HUES64 (cell line): ENCODE measurements around the gene LCN10.
"Not testable (repeated sequence)": the region's sequence is repeated elsewhere in the genome, so short reads cannot be mapped to it uniquely, and the experiment has no call there.

Experiments used
- H3K27ac ChIP-seq: 2 replicates; pipeline ENCODE4 v1.7.0; 2013; ENCODE audit warnings: low read depth, low read length, inconsistent platforms
- H3K27me3 ChIP-seq: 2 replicates; pipeline ENCODE4 v1.6.1; 2013; ENCODE audit warnings: mild to moderate bottlenecking, low read length; ENCODE audit not compliant: insufficient read depth
- H3K36me3 ChIP-seq: 2 replicates; pipeline ENCODE4 v1.6.1; 2013; ENCODE audit warnings: mild to moderate bottlenecking, low read length; ENCODE audit not compliant: insufficient read depth
- H3K4me1 ChIP-seq: 2 replicates; pipeline ENCODE4 v1.6.1; 2013; ENCODE audit warnings: mild to moderate bottlenecking, low read length, moderate library complexity; ENCODE audit not compliant: insufficient read depth
- H3K4me3 ChIP-seq: 2 replicates; pipeline ENCODE4 v1.5.1; 2013; ENCODE audit warnings: mild to moderate bottlenecking, low read length, moderate library complexity
- H3K9ac ChIP-seq: 2 replicates; pipeline ENCODE4 v1.6.1; 2013; ENCODE audit warnings: mild to moderate bottlenecking, low read depth, low read length
- H3K9me3 ChIP-seq: 2 replicates; pipeline ENCODE4 v1.6.1; 2013; ENCODE audit warnings: low read depth, low read length; ENCODE audit not compliant: insufficient read depth
- WGBS: fragments of 150-250, 120-280 bp; methylation state at CpG from one replicate; pipeline ENCODE4 v1.1.7; 2013; ENCODE audit warnings: missing lambda C conversion rate; 5-methylcytosine and 5-hydroxymethylcytosine counted together

The LCN10 gene

DNA sequence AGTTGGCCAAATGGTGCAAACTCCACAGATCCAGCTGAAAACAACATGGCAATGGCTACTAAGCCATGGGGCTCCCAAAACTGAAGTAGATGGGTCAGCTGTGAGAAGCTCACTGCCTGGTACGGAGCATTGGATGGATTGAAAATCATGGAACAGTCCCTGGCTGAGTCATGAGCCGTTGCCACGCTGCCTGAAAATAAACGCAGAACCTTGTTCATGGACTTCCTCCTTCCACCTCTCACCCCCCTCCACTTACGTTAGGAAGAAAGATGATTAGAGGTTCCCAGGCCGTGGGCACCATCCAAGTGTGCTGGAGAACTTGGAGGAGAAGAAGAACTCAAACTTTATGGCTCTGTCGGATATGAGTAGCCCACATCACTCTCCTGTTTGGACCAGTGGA lies 37.2 kb downstream of the LCN10 start:
- Histone ChIP-seq H3K27ac (no peak overlapping the region), H3K4me3 (no peak overlapping the region), H3K9ac (no peak overlapping the region), H3K9me3 (no peaks in the 10 kb centered on the region), H3K36me3 (no peaks in the 10 kb centered on the region), H3K4me1 (no peaks in the 10 kb centered on the region), H3K27me3 (peaks cover 12% of the 10 kb centered on the region; the same call in 1 of the 2 replicates)
- WGBS = 83% methylated on average over 7 of the region's 7 CpGs

GRCh38 chr9:136704741-136705140 lies 38.0 kb downstream of the LCN10 start:
- not testable (repeated sequence) for H3K9ac ChIP-seq, H3K4me3 ChIP-seq, H3K36me3 ChIP-seq, H3K27ac ChIP-seq, H3K9me3 ChIP-seq, H3K4me1 ChIP-seq
- WGBS = 93% methylated on average over 8 of the region's 8 CpGs
- peaks cover 10% of the 10 kb centered on the region; the same call in 1 of the 2 replicates for H3K27me3 ChIP-seq

GRCh38 chr9:136703276-136703860 lies 39.4 kb downstream of the LCN10 start:
- no peaks in the 10 kb centered on the region for H3K4me1 ChIP-seq
- H3K4me3 ChIP-seq = no peak overlapping the region
- no peaks in the 10 kb centered on the region for H3K9me3 ChIP-seq
- peaks cover 10% of the 10 kb centered on the region; the same call in 1 of the 2 replicates for H3K27me3 ChIP-seq
- H3K36me3 ChIP-seq = no peaks in the 10 kb centered on the region
- no peak overlapping the region for H3K27ac ChIP-seq
- 92% methylated on average over 12 of the region's 12 CpGs for WGBS
- no peak overlapping the region for H3K9ac ChIP-seq

DNA sequence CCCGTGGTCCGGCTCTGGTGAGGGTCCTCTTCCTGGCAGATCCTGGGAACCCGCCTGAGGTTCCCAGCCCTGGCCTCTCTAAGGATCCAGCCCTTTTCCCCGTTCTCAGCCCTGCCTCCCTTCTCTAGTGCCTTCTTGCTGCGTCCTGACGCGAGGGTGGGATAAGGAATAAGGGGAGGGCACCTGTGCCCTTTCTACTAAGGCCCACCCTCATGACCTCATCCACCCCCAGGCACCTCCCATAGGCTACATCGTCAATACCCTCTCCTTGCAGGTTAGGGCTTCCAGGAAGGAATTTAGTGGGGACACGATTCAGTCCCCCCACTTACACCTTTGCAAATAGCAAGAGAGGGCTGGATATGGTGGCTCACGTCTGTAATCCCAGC lies 41.1 kb downstream of the LCN10 start:
- H3K4me3 ChIP-seq = peak overlapping the region; percentile 31; the same call in 1 of the 2 replicates
- no peak overlapping the region for H3K9ac ChIP-seq
- peaks cover 10% of the 10 kb centered on the region; the same call in 1 of the 2 replicates for H3K27me3 ChIP-seq
- no peaks in the 10 kb centered on the region for H3K4me1 ChIP-seq
- 75% methylated on average over 6 of the region's 10 CpGs for WGBS
- no peak overlapping the region for H3K27ac ChIP-seq
- no peaks in the 10 kb centered on the region for H3K36me3 ChIP-seq
- H3K9me3 ChIP-seq = no peaks in the 10 kb centered on the region

- H3K36me3 ChIP-seq = no peaks in the 10 kb centered on the region
- H3K4me3 ChIP-seq = peak overlapping the region; percentile 31; the same call in 1 of the 2 replicates
- no peaks in the 10 kb centered on the region for H3K9me3 ChIP-seq
- no peak overlapping the region for H3K27ac ChIP-seq
- H3K4me1 ChIP-seq = no peaks in the 10 kb centered on the region
- peaks cover 10% of the 10 kb centered on the region; the same call in 1 of the 2 replicates for H3K27me3 ChIP-seq
- WGBS = 74% methylated on average over 38 of the region's 38 CpGs
- H3K9ac ChIP-seq = no peak overlapping the region
Observed at GRCh38 chr9:136700959-136701667, 41.6 kb downstream of the LCN10 start.

- H3K4me1 ChIP-seq = no peaks in the 10 kb centered on the region
- peaks cover 10% of the 10 kb centered on the region; the same call in 1 of the 2 replicates for H3K27me3 ChIP-seq
- no peaks in the 10 kb centered on the region for H3K9me3 ChIP-seq
- WGBS = 93% methylated on average over 13 of the region's 13 CpGs
- no peaks in the 10 kb centered on the region for H3K36me3 ChIP-seq
- no peak overlapping the region for H3K4me3 ChIP-seq
- H3K9ac ChIP-seq = no peak overlapping the region
- H3K27ac ChIP-seq = no peak overlapping the region
Observed at GRCh38 chr9:136700304-136700703, 42.4 kb downstream of the LCN10 start.

- Histone ChIP-seq H3K4me1 (peaks cover 3% of the 10 kb centered on the region; the same call in 1 of the 2 replicates), H3K36me3 (no peaks in the 10 kb centered on the region), H3K27me3 (peaks cover 10% of the 10 kb centered on the region; the same call in 1 of the 2 replicates), H3K4me3 (no peak overlapping the region), H3K9ac (no peak overlapping the region), H3K27ac (no peak overlapping the region), H3K9me3 (no peaks in the 10 kb centered on the region)
- 91% methylated on average over 10 of the region's 11 CpGs for WGBS
Observed at GRCh38 chr9:136698635-136699246, 44.0 kb downstream of the LCN10 start.

- H3K4me3 ChIP-seq = no peak overlapping the region
- no peak overlapping the region for H3K9ac ChIP-seq
- 92% methylated on average over 20 of the region's 20 CpGs for WGBS
- peaks cover 3% of the 10 kb centered on the region; the same call in 1 of the 2 replicates for H3K4me1 ChIP-seq
- no peaks in the 10 kb centered on the region for H3K36me3 ChIP-seq
- no peak overlapping the region for H3K27ac ChIP-seq
- no peaks in the 10 kb centered on the region for H3K9me3 ChIP-seq
- peaks cover 10% of the 10 kb centered on the region; the same call in 1 of the 2 replicates for H3K27me3 ChIP-seq
Observed at GRCh38 chr9:136697821-136698526, 44.8 kb downstream of the LCN10 start.

GRCh38 chr9:136697146-136697820 lies 45.5 kb downstream of the LCN10 start:
- Histone ChIP-seq H3K4me3 (no peak overlapping the region), H3K27ac (no peak overlapping the region), H3K4me1 (peaks cover 3% of the 10 kb centered on the region; the same call in 1 of the 2 replicates), H3K27me3 (peaks cover 10% of the 10 kb centered on the region; the same call in 1 of the 2 replicates), H3K9me3 (no peaks in the 10 kb centered on the region), H3K9ac (no peak overlapping the region), H3K36me3 (no peaks in the 10 kb centered on the region)
- 88% methylated on average over 23 of the region's 23 CpGs for WGBS

- Histone ChIP-seq H3K27ac (no peak overlapping the region), H3K4me1 (peaks cover 7% of the 10 kb centered on the region), H3K9ac (no peak overlapping the region), H3K9me3 (no peaks in the 10 kb centered on the region), H3K27me3 (peaks cover 6% of the 10 kb centered on the region; the same call in 1 of the 2 replicates), H3K4me3 (no peak overlapping the region), H3K36me3 (no peaks in the 10 kb centered on the region)
- 91% methylated on average over 8 of the region's 9 CpGs for WGBS
Observed at GRCh38 chr9:136696502-136696901, 46.2 kb downstream of the LCN10 start.
